GM18519 (cell line): Measurements from ENCODE around the gene ATOX1.
"Not testable (repeated sequence)": the region's sequence is repeated elsewhere in the genome, so short reads cannot be mapped to it uniquely, and the experiment has no call there.

ENCODE experiments used
- ATAC-seq: cut with Tn5 transposase; IDR thresholded peaks from one replicate; pipeline ENCODE4 v1.9.1; 2021; ENCODE audit warnings: mild to moderate bottlenecking, moderate library complexity; ENCODE audit not compliant: unreplicated experiment, low FRiP score

ATOX1 gene

DNA sequence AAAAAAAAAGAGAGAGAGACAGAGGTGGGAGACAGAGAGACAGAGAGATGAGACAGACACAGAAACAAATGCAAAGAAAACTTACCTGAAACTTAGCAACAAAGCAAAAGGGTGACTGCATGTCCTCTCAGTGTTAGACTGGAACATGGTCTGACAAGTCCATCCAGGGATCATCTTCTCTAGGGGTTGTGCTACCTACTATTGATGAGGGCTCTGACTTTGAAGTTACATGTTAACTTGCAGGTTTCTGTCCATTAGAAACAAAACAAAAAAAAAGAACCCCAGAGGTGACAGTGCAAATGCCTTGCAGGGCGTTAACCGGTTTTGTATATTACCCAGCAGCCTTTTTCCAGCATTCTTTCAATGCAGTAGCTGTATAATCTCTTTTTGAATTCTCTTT lies 58.1 kb downstream of the ATOX1 start:
- ATAC-seq, result no peak

- no peak for ATAC-seq
Measured at GRCh38 chr5:151699071-151699901, 59.1 kb downstream of the ATOX1 start.

- not testable (repeated sequence) for ATAC-seq
Measured at GRCh38 chr5:151698081-151698480, 60.4 kb downstream of the ATOX1 start.

- ATAC-seq, result no peak
Measured at GRCh38 chr5:151697452-151697851, 61.0 kb downstream of the ATOX1 start.

DNA sequence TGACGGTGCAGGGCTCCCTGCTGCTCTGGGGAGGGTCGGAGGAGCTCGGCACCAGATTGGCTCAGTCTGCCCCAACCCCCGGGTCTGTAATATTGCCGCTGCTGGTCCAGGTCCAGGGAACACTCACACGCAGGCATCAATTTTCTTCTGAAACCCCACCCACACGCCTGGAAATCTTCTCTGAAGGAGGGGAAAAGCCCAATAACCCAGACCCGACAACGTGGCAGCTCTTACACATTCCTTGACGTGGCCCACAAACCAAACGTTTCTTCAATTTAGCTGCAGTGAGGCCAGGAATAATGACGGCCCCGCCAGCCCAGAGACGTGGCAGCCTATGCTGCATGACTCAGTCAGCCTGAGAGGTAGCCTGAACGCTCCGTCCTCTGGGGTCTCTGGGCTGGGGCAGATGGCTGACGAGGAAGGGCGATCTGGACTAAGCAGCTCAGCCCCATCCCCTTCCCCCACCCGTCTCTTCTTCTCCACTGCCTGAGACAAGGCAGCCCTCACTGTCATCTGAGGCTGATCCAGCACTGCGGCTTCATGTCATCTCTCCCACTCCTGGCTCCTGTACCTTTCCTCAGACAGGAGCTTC lies 61.9 kb downstream of the ATOX1 start:
- ATAC-seq, result no peak

GRCh38 chr5:151695464-151695863 lies 63.0 kb downstream of the ATOX1 start:
- ATAC-seq, result no peak

DNA sequence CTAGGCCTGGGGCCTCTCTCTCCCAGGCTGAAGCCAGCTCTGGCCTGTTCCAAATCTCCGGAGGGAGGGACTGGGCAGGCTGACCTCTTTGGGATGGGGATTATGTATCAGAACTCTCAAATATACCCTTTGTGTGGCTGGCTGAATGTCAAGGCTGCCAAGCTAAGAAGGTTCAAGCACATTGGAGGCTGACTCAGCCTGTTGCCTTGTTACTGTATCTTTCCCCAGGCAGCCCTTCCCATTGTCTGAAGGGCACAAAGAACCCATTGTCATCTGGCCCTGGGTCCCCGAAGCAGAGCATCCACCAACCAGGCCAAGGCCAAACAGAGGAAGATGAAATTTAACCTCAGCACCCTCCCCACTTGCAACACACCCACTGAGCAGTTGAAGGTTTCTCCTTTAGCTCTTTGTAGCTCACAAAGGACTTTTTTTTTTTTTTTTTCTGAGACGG lies 64.4 kb downstream of the ATOX1 start:
- no peak for ATAC-seq
